Mesenteric fat pad (tissue), 1 donor: ENCODE measurements around the gene FNDC3B. TPM values are rescaled to one million over a fixed set of nuclear protein-coding genes. Genes with fewer than 3 reads are reported as not detected.

Source experiments
- DNase-seq: peaks from one replicate; pipeline ENCODE4 v3.0.0-alpha.2; 2020; ENCODE audit warnings: low spot score
- total RNA-seq: library from RNA; stranded (reverse); fragmentation: NEBNext Ultra II Directional; extraction: Animal tissue kit (Norgen Biotek cat#: 25700); gene quantifications from one replicate; pipeline ENCODE4 v1.2.1, GENCODE V29; 2021
- donor health status: DM: yes; HTN: yes; CAD: no.

Gene FNDC3B
- total RNA-seq, 1 donor from 2014 or later: 258 TPM

- no peak for DNase-seq
Observed at GRCh38 chr3:172277151-172277652, 237.8 kb downstream of the FNDC3B start.

DNA sequence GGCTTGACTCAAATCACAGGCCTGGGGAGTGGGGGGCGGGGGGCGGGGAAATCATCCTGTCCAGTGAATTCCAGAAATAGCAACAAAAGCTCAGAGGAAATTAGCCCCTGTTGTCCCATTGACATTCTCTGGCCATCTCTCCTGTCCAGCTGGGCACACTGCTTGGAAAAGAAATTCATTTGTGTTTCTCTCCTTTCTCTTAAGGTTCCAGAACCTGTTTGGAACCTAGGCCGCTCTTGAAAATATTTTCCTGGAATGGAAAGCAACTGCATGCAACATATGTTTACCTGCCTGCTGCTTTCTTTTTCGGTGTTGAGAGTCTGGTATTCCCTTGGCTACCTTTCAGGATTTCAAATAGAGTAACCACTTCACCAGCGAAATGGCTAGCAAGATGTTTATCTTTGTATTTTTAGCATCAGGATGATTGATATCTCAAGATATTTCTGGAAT, 239.8 kb downstream of the FNDC3B start:
- DNase-seq: no peak

DNA sequence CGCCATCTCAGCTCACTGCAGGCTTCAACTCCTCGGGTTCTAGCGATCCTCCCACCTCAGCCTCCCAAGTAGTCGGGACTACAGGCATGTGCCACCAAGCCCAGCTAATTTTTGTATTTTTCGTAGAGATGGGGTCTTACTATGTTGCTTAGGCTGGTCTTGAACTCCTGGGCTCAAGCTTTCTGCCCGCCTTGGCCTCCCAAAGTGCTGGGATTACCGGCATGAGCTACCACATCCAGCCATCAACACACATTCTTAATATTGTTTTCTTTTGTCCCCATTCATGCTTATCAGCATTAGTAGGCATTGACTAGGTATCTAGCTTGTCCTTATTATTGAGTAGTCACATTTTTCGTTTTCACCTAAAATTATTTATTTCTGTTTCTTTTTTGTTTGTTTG, 240.6 kb downstream of the FNDC3B start:
- DNase-seq: no peak

- DNase-seq: no peak
Observed at GRCh38 chr3:172280406-172281051, 241.2 kb downstream of the FNDC3B start.

- DNase-seq: no peak
Observed at GRCh38 chr3:172281884-172282283, 242.5 kb downstream of the FNDC3B start.

- DNase-seq: no peak
Observed at GRCh38 chr3:172282850-172283249, 243.5 kb downstream of the FNDC3B start.

DNA sequence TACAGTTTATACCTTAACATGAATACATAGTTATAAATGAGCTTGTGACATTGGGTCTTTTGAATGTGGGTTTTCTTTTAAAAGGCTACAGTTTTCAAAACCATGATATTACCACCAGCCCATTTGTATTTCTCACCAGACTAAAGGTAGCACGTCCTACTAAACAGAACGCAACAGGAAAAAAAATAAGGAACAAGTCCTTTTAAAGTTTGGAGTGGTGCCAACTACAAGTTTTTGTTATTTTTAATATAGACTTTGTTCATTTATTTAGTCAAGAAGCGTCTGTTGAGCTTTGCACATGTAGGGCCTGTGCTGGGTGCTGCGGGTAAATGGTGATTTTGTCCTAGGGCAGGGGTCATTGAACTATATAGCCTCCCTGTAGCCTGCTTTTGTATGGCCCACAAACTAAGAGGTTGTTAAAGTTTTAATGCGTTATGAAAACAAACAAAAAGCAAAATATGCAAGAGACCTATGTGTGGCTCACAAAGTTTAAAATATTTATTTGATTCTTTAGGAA, 244.5 kb downstream of the FNDC3B start:
- no peak for DNase-seq

DNA sequence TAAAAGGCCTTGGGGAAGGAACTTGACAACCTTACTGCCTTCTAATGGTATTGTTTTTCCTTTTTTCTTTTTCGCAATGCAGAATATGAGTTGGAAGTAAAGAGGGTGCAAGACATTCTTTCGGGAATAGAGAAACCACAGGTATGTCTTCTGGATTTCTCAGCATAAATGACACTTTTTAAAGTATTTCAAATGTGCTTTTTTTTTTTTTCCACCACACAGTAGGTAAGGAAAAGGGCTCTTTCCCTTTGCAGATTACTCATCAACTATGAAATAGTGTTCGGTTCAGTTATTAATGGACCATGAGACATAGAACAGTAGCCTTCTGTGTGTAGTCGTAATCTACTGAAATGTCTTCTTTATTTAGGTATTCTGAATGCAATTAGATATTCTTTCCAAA, 246.5 kb downstream of the FNDC3B start:
- no peak for DNase-seq

DNA sequence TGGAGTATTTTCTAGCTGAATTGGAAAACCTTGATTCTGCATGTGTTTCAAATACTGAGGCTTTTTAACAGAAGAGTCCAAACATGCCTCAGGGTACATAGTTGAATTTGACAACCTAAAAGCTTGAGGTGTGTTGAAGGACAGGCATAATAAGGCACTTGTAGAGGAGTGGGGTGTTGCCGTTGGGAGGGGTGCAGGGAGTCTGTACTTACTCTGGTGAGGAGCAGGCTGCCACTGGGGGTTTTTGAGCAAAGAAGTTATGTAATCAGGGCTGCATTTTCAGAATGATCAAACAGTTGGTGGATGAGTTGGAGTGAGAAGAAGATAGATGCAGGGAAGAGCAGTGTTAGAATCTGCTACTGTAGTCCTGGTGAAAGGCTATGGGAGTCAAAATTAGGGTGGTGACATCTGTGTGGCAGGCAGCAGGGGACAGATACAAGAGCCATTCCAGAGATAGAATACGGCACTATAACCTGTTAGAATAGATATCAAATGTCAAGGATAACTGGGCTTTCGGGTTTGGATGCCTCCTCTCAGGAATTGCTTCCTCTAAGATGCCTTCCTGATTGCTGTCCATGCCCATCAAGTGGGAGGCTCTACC, 247.3 kb downstream of the FNDC3B start:
- DNase-seq: no peak

DNA sequence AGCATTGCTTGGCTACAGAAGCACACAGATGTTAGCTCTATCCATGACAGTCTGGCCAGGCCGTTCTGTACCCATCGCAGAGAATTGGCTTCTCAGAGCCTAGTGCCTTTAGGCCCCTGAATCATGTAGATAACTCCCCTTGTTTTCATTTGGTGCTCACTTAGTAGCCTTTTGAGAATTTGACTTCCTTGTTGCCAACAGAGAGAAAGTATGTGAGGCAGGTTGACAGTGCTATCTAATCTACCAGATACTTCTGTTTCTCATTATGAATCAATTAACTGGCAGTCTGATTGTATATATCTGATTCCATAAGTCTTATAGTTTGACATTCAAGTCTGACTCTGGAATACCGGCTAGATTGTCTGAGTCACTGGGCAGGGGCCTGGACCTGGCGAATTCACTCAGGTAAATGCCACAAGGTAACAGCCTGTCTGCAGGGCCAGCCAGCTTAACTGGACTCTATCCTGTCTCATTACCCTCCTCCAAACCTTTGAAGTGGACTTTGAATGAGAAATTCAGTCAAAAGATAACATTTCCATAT, 248.6 kb downstream of the FNDC3B start:
- DNase-seq: no peak

GRCh38 chr3:172288651-172289050, 249.3 kb downstream of the FNDC3B start:
- no peak for DNase-seq

DNA sequence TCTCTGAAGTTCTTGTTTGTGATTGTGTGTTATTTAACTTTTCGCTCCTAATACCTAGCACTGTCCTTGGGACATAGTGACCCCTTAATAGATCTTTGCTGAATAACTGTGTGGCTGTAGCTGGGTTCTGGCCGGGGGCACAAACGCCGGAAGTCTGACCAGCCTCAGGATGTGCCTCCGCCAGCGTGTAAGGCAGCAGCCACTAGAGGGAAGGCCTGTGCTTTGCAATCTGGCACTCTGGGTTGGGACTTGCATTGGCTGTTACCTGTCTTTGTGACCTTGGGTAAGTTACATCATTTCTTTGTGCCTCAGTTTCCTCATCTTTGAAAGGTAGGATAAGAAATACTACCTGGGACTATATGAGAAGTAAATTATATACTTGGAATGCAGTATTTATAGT, 250.2 kb downstream of the FNDC3B start:
- DNase-seq: no peak

DNA sequence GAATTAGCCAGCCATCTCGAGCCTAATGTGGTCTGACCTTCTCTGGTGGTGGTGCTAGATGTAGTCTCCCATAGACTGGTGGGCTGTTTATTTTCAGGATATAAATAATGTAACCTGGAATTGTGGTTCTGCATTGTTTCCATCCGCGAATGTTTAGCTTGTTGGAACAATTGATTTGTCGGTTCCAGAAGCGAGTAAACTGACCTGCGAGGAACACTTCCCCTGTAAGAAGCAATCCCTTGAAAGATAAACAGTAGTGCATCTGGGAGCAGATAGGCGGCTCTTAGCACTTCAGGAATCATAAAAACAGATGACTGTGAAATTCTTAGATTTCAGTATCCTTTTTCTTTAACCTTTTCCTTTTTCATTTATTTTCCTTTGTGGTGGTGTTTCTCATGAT, 251.1 kb downstream of the FNDC3B start:
- DNase-seq: no peak

DNA sequence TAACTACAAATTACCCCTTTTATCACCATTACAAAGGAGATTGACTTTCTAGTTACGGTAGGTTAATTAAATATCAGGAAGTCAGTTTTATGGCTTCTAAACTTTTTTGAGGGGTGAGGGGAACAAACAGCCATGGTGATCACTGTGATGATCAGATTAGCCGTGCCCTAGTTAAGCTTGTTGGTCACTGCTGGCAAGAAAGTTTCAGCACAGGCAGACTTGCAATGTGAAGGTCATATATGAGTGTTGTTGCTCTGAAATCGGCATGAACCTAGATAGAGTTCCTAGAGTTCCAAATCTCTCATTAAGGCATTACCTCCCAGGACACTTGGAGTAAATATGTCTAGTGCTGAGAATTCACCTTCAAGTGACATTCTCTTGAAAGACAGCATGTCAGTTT, 252.3 kb downstream of the FNDC3B start:
- no peak for DNase-seq

DNA sequence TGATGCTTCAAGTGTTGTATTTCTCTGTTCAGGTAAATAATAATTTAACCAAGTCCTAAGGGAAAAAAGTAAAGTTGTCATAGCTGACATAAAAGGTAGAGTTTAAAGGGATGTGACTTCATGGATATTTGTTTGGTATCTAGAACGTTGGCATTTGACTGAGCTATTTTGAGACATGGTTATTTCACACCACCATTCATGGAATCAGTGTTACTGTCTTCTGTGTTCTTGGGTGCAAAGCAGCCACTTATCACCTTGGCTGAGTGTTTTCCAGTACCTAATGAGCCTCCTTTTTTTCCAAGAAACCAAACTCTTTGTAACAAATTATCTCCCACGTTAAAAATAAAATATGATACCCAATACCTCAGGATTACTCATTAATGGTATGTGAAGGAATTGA, 253.0 kb downstream of the FNDC3B start:
- no peak for DNase-seq

GRCh38 chr3:172293093-172293492, 253.7 kb downstream of the FNDC3B start:
- DNase-seq: no peak

- DNase-seq: no peak
Observed at GRCh38 chr3:172294223-172294806, 254.9 kb downstream of the FNDC3B start.

GRCh38 chr3:172296248-172296974, 257.0 kb downstream of the FNDC3B start:
- DNase-seq: no peak

DNA sequence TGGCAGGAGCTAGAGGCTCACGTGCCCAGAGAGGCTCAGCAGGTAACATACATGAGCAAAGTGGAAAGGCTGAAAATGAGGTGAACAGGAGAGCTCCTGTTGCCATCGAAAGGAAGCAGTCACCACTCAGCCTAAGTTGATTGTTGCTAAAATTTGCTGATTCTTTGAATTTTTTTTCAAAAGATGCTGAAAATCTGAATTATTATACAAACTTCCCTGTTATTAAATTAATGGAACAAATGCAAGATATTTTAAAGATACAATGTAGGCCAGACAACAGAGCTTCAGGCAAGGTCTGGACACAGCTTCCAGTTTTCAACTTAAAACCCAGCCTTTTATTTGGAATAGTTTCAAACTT, 257.6 kb downstream of the FNDC3B start:
- DNase-seq: no peak

- DNase-seq: no peak
Observed at GRCh38 chr3:172298247-172298646, 258.9 kb downstream of the FNDC3B start.

DNA sequence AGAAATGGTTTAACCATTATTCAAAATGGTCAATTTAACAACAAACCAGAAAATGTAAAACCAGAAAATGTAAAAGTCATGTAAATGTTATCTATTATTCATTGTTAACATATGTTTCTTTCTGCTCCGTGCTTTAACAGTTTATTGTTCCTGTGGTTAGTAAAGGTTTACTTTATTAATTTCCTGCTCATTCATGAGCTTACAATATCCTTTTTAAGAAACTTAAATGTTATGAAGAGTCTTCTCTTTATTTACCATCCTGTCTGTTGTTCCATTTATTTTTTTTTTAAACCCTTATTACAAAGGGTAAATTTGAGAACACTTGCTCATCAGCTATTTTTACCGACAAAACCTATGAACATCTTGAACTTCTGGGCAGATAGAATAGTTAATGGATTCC, 260.8 kb downstream of the FNDC3B start:
- DNase-seq: no peak

DNA sequence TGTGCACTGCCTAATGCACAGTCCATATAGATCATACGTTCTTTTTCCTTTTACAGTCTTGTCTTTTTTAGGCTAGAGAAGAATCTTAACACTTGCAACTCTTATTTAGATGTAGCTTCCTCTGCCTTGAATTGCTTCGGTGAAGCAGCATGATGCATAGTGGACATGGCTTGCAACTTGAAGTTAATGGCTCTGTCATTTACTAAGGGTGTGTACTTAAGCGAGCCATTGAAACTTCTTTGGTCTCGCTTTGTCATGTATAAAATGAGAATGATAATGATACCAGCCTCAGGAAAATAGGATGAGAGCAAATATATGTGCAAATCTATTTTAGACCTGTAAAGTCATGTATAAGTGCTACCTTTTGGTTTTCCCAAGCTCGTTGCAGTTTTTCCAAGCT, 261.5 kb downstream of the FNDC3B start:
- DNase-seq: no peak
